Measurements from ENCODE around the gene PKDCC.

GRCh38 chr2:42089340-42089925 is 41.6 kb downstream of the PKDCC start:
- TF ChIP-seq POLR2A (IDR thresholded peaks at IDR 0.05; ENCODE audit: low read depth, low read length) (no peak), TAF1 (IDR thresholded peaks at IDR 0.05; ENCODE audit: low read depth, low read length) (no peak), POLR2AphosphoS5 (IDR thresholded peaks at IDR 0.05; ENCODE audit: low read depth, low read length) (no peak), SPI1 (IDR thresholded peaks at IDR 0.05; ENCODE audit: low read depth, low read length) (no peak)
